Activated CD8-positive, alpha-beta memory T cell treated with anti-CD3 and anti-CD28 coated beads, Interleukin-2, amount 50 U/mL, for 24 hours (primary cell): ENCODE measurements around the gene FOXO1.

Source experiments
- DNase-seq: peaks from one replicate; pipeline ENCODE4 v3.0.0-alpha.2; 2020; ENCODE audit errors: extremely low read depth

The FOXO1 gene

GRCh38 chr13:40508127-40508526, 158.3 kb downstream of the FOXO1 start:
- no peak for DNase-seq

- no peak for DNase-seq
These were observed 159.6 kb downstream of the FOXO1 start for GRCh38 chr13:40506592-40507446.
